Measurements from ENCODE around the gene TCOF1.

Gene TCOF1

GRCh38 chr5:150401376-150402228 is 44.1 kb downstream of the TCOF1 start:
- FAIRE-seq (no peak), DNase-seq (ENCODE audit: extremely low spot score, insufficient read length, low read depth) (no peak)

- FAIRE-seq (no peak), DNase-seq (ENCODE audit: extremely low spot score, insufficient read length, low read depth) (no peak)
Measured at GRCh38 chr5:150402229-150402773, 44.8 kb downstream of the TCOF1 start.

GRCh38 chr5:150402901-150403342 is 45.4 kb downstream of the TCOF1 start:
- DNase-seq (ENCODE audit: extremely low spot score, insufficient read length, low read depth) (no peak), FAIRE-seq (no peak)

GRCh38 chr5:150404121-150404520 is 46.6 kb downstream of the TCOF1 start:
- DNase-seq (ENCODE audit: extremely low spot score, insufficient read length, low read depth) (no peak), FAIRE-seq (no peak)

GRCh38 chr5:150404535-150404934 is 47.0 kb downstream of the TCOF1 start:
- no peak for DNase-seq (ENCODE audit: extremely low spot score, insufficient read length, low read depth)
- FAIRE-seq, result no peak

- FAIRE-seq (no peak), DNase-seq (ENCODE audit: extremely low spot score, insufficient read length, low read depth) (no peak)
Measured at GRCh38 chr5:150404941-150405816, 47.7 kb downstream of the TCOF1 start.

- DNase-seq (ENCODE audit: extremely low spot score, insufficient read length, low read depth) (no peak), FAIRE-seq (no peak)
Measured at GRCh38 chr5:150406103-150406722, 48.7 kb downstream of the TCOF1 start.

- FAIRE-seq, result no peak
- no peak for DNase-seq (ENCODE audit: extremely low spot score, insufficient read length, low read depth)
Measured at GRCh38 chr5:150406723-150407095, 49.2 kb downstream of the TCOF1 start.

GRCh38 chr5:150407096-150407720 is 49.7 kb downstream of the TCOF1 start:
- no peak for DNase-seq (ENCODE audit: extremely low spot score, insufficient read length, low read depth)
- FAIRE-seq, result no peak

- FAIRE-seq, result peak; percentile 53
- DNase-seq (ENCODE audit: extremely low spot score, insufficient read length, low read depth), result no peak
Measured at GRCh38 chr5:150408231-150408943, 50.9 kb downstream of the TCOF1 start.

GRCh38 chr5:150409638-150410523 is 52.4 kb downstream of the TCOF1 start:
- FAIRE-seq, result peak; percentile 95
- DNase-seq (ENCODE audit: extremely low spot score, insufficient read length, low read depth), result no peak

- FAIRE-seq (no peak), DNase-seq (ENCODE audit: extremely low spot score, insufficient read length, low read depth) (no peak)
Measured at GRCh38 chr5:150410524-150411244, 53.2 kb downstream of the TCOF1 start.

GRCh38 chr5:150411245-150411979 is 53.9 kb downstream of the TCOF1 start:
- FAIRE-seq (peak; percentile 71), DNase-seq (ENCODE audit: extremely low spot score, insufficient read length, low read depth) (no peak)

- DNase-seq (ENCODE audit: extremely low spot score, insufficient read length, low read depth) (peak; percentile 82), FAIRE-seq (peak; percentile 99)
Measured at GRCh38 chr5:150412319-150413175, 55.0 kb downstream of the TCOF1 start, which contains the start of gene CD74. Gene CD74, minus strand, starts transcription at chr5:150412910. Its CDS starts 161 bp downstream, at chr5:150412749.

GRCh38 chr5:150413176-150413901 is 55.8 kb downstream of the TCOF1 start:
- FAIRE-seq, result no peak
- DNase-seq (ENCODE audit: extremely low spot score, insufficient read length, low read depth), result no peak

All from GM18507 (cell line).